Measurements from ENCODE around the gene C1QC. TPM values are rescaled to one million over a fixed set of nuclear protein-coding genes. Genes with fewer than 3 reads are reported as not detected.

The C1QC gene
- total RNA-seq, 2 donors from 2014 or later, result not detected

GRCh38 chr1:22643928-22644327 is 495 bp downstream of the C1QC start:
- Mint-ChIP-seq H3K27ac (no peak overlapping the region), H3K4me3 (no peak overlapping the region), H3K27me3 (ENCODE audit: low read depth) (peaks cover 20% of the 10 kb centered on the region), H3K4me1 (ENCODE audit: low read depth) (no peaks in the 10 kb centered on the region), H3K36me3 (ENCODE audit: insufficient read depth in 2 of 2) (no peaks in the 10 kb centered on the region), H3K9me3 (no peaks in the 10 kb centered on the region)
- DNase-seq (no peak), ATAC-seq (replicated peaks in 1 of 2) (no peak)

- DNase-seq (no peak), ATAC-seq (replicated peaks in 1 of 2) (no peak)
- H3K4me1 Mint-ChIP-seq (ENCODE audit: low read depth), result no peaks in the 10 kb centered on the region
- no peak overlapping the region for H3K4me3 Mint-ChIP-seq
- H3K36me3 Mint-ChIP-seq (ENCODE audit: insufficient read depth in 2 of 2), result no peaks in the 10 kb centered on the region
- H3K27me3 Mint-ChIP-seq (ENCODE audit: low read depth), result peaks cover 13% of the 10 kb centered on the region
- no peak overlapping the region for H3K27ac Mint-ChIP-seq
- no peaks in the 10 kb centered on the region for H3K9me3 Mint-ChIP-seq
Observed at GRCh38 chr1:22645931-22646330, 2.5 kb downstream of the C1QC start.

DNA sequence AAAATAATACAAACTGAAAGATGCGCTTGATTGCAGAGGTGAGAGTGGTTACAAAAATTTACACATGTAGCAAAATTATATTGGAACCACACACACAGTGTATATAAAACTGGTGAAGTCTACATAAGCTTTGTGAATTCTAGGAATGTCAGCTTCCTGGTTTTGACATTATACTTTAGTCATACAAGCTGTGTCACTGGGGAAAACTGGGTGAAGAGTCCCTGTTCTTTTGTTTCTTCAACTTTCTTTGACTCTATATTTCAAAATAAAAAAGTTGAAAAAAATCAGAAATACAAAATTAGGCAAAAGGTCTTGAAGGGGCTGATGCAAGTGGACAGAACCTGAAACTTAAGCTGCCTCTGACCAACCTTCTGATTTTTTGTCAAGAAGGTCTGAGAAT is 3.0 kb downstream of the C1QC start:
- Mint-ChIP-seq H3K4me1 (ENCODE audit: low read depth) (no peaks in the 10 kb centered on the region), H3K27me3 (ENCODE audit: low read depth) (peaks cover 8% of the 10 kb centered on the region), H3K27ac (no peak overlapping the region), H3K36me3 (ENCODE audit: insufficient read depth in 2 of 2) (no peaks in the 10 kb centered on the region), H3K9me3 (no peaks in the 10 kb centered on the region), H3K4me3 (no peak overlapping the region)
- DNase-seq (no peak), ATAC-seq (replicated peaks in 1 of 2) (no peak)

- Mint-ChIP-seq H3K36me3 (ENCODE audit: insufficient read depth in 2 of 2) (no peaks in the 10 kb centered on the region), H3K27ac (no peak overlapping the region), H3K27me3 (ENCODE audit: low read depth) (no peaks in the 10 kb centered on the region), H3K4me1 (ENCODE audit: low read depth) (no peaks in the 10 kb centered on the region), H3K4me3 (no peak overlapping the region), H3K9me3 (no peaks in the 10 kb centered on the region)
- no peak for DNase-seq
- ATAC-seq (replicated peaks in 1 of 2), result no peak
Observed at GRCh38 chr1:22650089-22650693, 6.8 kb downstream of the C1QC start.

GRCh38 chr1:22651941-22652856 is 8.8 kb downstream of the C1QC start:
- ATAC-seq (replicated peaks in 1 of 2) (no peak), DNase-seq (no peak)
- H3K27me3 Mint-ChIP-seq (ENCODE audit: low read depth), result peaks cover 6% of the 10 kb centered on the region
- no peak overlapping the region for H3K4me3 Mint-ChIP-seq
- H3K9me3 Mint-ChIP-seq, result no peaks in the 10 kb centered on the region
- H3K4me1 Mint-ChIP-seq (ENCODE audit: low read depth), result no peaks in the 10 kb centered on the region
- no peaks in the 10 kb centered on the region for H3K36me3 Mint-ChIP-seq (ENCODE audit: insufficient read depth in 2 of 2)
- no peak overlapping the region for H3K27ac Mint-ChIP-seq

- DNase-seq (no peak), ATAC-seq (replicated peaks in 1 of 2) (no peak)
- Mint-ChIP-seq H3K4me3 (no peak within 1 kb of the TSS), H3K9me3 (no peaks in the 10 kb centered on the region), H3K27ac (no peak within 1 kb of the TSS), H3K36me3 (ENCODE audit: insufficient read depth in 2 of 2) (no peaks in the 10 kb centered on the region), H3K27me3 (ENCODE audit: low read depth) (peaks cover 6% of the 10 kb centered on the region), H3K4me1 (ENCODE audit: low read depth) (no peaks in the 10 kb centered on the region)
Observed at GRCh38 chr1:22652881-22653316, 9.5 kb downstream of the C1QC start, which contains the start of gene C1QB. TSS of gene C1QB (plus strand) at chr1:22653236. CDS start at chr1:22659463, 6,227 bp downstream.

DNA sequence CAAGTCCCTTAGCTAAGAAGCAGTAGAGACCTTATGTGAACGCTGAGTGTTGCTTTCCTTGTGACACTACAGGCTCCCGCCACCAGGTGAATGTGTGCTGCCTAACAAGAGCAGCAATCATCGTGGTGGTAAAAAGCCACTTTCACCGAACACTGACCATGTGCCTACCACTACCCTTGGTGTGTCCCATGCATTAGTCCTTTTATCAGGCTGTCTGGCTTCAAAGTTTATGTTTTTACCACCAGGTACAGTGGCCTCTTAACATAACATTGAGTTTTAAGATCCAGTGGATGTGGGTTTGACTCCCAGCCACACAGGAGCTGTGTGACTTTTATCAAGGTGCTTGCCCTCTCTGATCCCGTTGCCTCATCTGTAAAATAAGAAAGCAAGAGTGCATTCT is 11.3 kb downstream of the C1QC start:
- DNase-seq (no peak), ATAC-seq (replicated peaks in 1 of 2) (no peak)
- Mint-ChIP-seq H3K27me3 (ENCODE audit: low read depth) (peaks cover 15% of the 10 kb centered on the region), H3K9me3 (no peaks in the 10 kb centered on the region), H3K27ac (no peak overlapping the region), H3K4me1 (ENCODE audit: low read depth) (no peaks in the 10 kb centered on the region), H3K4me3 (no peak overlapping the region), H3K36me3 (ENCODE audit: insufficient read depth in 2 of 2) (no peaks in the 10 kb centered on the region)

DNA sequence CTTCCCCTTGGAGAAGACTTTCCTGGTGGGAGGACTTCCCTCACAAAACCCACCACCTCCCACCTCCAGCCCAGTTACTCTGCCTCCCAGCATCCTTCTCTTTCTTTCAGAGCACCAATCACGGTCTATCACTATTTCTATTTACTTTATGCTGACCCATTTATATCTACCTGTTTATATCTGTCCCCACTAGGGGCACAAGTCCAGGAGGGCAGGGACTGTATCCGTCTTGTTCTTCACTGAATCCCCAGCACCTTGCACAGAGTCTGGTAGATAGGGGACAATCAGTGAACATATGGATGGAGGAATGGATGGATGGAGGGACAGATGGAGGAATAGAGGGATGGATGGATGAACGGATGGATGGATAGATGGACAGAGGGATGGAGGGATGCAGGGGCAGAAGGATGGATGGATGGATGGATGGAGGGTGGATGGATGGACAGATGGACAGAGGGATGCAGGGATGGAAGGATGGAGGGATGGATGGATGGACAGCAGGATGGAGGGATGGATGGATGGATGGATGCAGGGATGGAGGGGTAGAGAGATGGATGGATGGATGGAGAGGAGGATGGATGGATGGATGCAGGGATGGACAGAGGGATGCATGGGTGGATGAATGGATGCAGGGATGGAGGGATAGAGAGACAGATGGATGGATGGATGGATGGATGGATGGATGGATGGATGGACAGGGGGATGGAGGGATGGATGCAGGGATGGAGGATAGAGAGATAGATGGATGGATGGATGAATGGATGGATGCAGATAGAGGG is 15.1 kb downstream of the C1QC start:
- Mint-ChIP-seq H3K27me3 (ENCODE audit: low read depth) (peaks cover 15% of the 10 kb centered on the region), H3K4me3 (no peak overlapping the region), H3K36me3 (ENCODE audit: insufficient read depth in 2 of 2) (no peaks in the 10 kb centered on the region), H3K27ac (no peak overlapping the region), H3K9me3 (no peaks in the 10 kb centered on the region), H3K4me1 (ENCODE audit: low read depth) (no peaks in the 10 kb centered on the region)
- ATAC-seq (replicated peaks in 1 of 2), result no peak
- DNase-seq, result no peak

GRCh38 chr1:22660716-22661241 is 17.3 kb downstream of the C1QC start:
- peaks cover 13% of the 10 kb centered on the region for H3K27me3 Mint-ChIP-seq (ENCODE audit: low read depth)
- H3K27ac Mint-ChIP-seq, result no peak overlapping the region
- no peak for ATAC-seq (replicated peaks in 1 of 2)
- no peak for DNase-seq
- no peaks in the 10 kb centered on the region for H3K36me3 Mint-ChIP-seq (ENCODE audit: insufficient read depth in 2 of 2)
- no peak overlapping the region for H3K4me3 Mint-ChIP-seq
- H3K9me3 Mint-ChIP-seq, result no peaks in the 10 kb centered on the region
- no peaks in the 10 kb centered on the region for H3K4me1 Mint-ChIP-seq (ENCODE audit: low read depth)

- DNase-seq, result no peak
- ATAC-seq (replicated peaks in 1 of 2), result no peak
- H3K27me3 Mint-ChIP-seq (ENCODE audit: low read depth), result peaks cover 10% of the 10 kb centered on the region
- no peaks in the 10 kb centered on the region for H3K9me3 Mint-ChIP-seq
- no peak overlapping the region for H3K4me3 Mint-ChIP-seq
- no peak overlapping the region for H3K27ac Mint-ChIP-seq
- H3K36me3 Mint-ChIP-seq (ENCODE audit: insufficient read depth in 2 of 2), result no peaks in the 10 kb centered on the region
- no peaks in the 10 kb centered on the region for H3K4me1 Mint-ChIP-seq (ENCODE audit: low read depth)
Observed at GRCh38 chr1:22661880-22662279, 18.4 kb downstream of the C1QC start.

DNA sequence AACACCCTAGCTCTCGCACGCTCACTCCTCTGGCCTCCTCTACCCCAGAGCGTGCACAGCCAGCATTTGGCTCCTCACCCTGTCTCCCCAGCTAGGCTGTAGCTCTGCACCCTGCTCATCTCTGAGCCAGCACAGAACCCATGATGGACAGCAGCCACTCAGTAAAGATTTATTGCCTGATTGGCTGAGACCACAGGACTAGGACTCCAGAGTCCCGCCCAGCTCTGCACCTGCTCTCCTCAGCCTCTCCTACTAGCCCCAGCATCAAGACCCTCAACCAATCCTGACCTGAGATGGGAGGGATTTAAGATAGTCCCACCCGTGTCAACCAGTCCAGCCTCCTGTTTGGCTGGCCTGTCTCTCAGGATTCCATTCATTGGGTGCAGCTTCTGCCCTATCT is 18.9 kb downstream of the C1QC start:
- H3K9me3 Mint-ChIP-seq, result no peaks in the 10 kb centered on the region
- H3K27me3 Mint-ChIP-seq (ENCODE audit: low read depth), result peaks cover 10% of the 10 kb centered on the region
- H3K4me3 Mint-ChIP-seq, result no peak overlapping the region
- H3K27ac Mint-ChIP-seq, result no peak overlapping the region
- H3K4me1 Mint-ChIP-seq (ENCODE audit: low read depth), result no peaks in the 10 kb centered on the region
- H3K36me3 Mint-ChIP-seq (ENCODE audit: insufficient read depth in 2 of 2), result no peaks in the 10 kb centered on the region
- DNase-seq (no peak), ATAC-seq (replicated peaks in 1 of 2) (no peak)

- Mint-ChIP-seq H3K4me3 (no peak overlapping the region), H3K9me3 (no peaks in the 10 kb centered on the region), H3K27ac (no peak overlapping the region), H3K36me3 (ENCODE audit: insufficient read depth in 2 of 2) (no peaks in the 10 kb centered on the region), H3K4me1 (ENCODE audit: low read depth) (no peaks in the 10 kb centered on the region), H3K27me3 (ENCODE audit: low read depth) (peaks cover 10% of the 10 kb centered on the region)
- no peak for ATAC-seq (replicated peaks in 1 of 2)
- no peak for DNase-seq
Observed at GRCh38 chr1:22662986-22663408, 19.6 kb downstream of the C1QC start.

DNA sequence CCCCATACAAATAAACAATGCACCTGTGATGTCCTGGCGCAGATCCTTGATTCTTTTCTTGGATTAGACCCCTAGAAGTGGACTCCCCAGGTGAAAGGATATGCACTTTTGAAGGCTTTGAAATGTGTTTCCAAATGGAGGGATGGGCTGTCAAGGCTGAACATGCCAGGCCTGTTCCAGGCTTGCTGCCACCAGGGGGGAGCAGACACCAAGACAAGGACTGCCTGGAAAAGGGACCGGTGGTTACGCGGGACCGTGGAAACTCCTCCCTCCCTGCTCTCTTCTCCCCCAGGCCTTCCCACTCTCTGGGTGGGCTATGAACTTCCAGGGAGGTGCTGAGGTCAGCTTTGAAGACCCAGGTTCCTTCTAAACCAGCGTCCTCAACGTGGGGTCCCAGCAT is 22.3 kb downstream of the C1QC start:
- DNase-seq (no peak), ATAC-seq (replicated peaks in 1 of 2) (no peak)
- Mint-ChIP-seq H3K4me1 (ENCODE audit: low read depth) (no peaks in the 10 kb centered on the region), H3K36me3 (ENCODE audit: insufficient read depth in 2 of 2) (no peaks in the 10 kb centered on the region), H3K9me3 (no peaks in the 10 kb centered on the region), H3K4me3 (no peak overlapping the region), H3K27me3 (ENCODE audit: low read depth) (no peaks in the 10 kb centered on the region), H3K27ac (no peak overlapping the region)
